GM23338 (cell line): ENCODE results near the gene CLEC12A. TPM values are rescaled to one million over a fixed set of nuclear protein-coding genes. Genes with fewer than 3 reads are reported as not detected.
"Not testable (repeated sequence)": the region's sequence is repeated elsewhere in the genome, so short reads cannot be mapped to it uniquely, and the experiment has no call there.

Source experiments
- ATAC-seq: fragments of 200-7000 bp; cut with Tn5 transposase; 3 replicates; pipeline ENCODE4 v1.9.1; 2020
- DNase-seq: peaks from one replicate; pipeline ENCODE4 v3.0.0-alpha.2; 2015; ENCODE audit warnings: low spot score
- H2AFZ ChIP-seq: fragments of 200-600 bp; sonication (generic); 2 replicates; pipeline ENCODE4 v1.8.0; 2016; ENCODE audit warnings: antibody characterized with exemption, mild to moderate bottlenecking, moderate library complexity
- H3F3A ChIP-seq: fragments of 200-600 bp; sonication (generic); replicated peaks from 2 replicates; pipeline ENCODE4 v1.8.0; 2017; ENCODE audit warnings: antibody characterized with exemption, mixed run types, low read depth
- H3K27ac ChIP-seq: fragments of 200-600 bp; sonication (generic); 2 replicates; pipeline ENCODE4 v1.6.1; 2016; ENCODE audit warnings: low read depth
- H3K27me3 ChIP-seq: fragments of 200-600 bp; sonication (generic); 2 replicates; pipeline ENCODE4 v1.8.0; 2016; ENCODE audit warnings: mild to moderate bottlenecking, mixed run types, moderate library complexity; ENCODE audit not compliant: insufficient read depth
- H3K36me3 ChIP-seq: fragments of 200-600 bp; sonication (generic); 2 replicates; pipeline ENCODE4 v1.8.0; 2016; ENCODE audit warnings: mild to moderate bottlenecking; ENCODE audit not compliant: insufficient read depth
- H3K4me1 ChIP-seq: fragments of 200-600 bp; sonication (generic); 2 replicates; pipeline ENCODE4 v1.8.0; 2016; ENCODE audit warnings: mild to moderate bottlenecking, moderate library complexity; ENCODE audit not compliant: insufficient read depth
- H3K4me2 ChIP-seq: fragments of 200-600 bp; sonication (generic); 2 replicates; pipeline ENCODE4 v1.7.1; 2017; ENCODE audit warnings: mixed run types
- H3K4me3 ChIP-seq: fragments of 200-600 bp; sonication (generic); 2 replicates; pipeline ENCODE4 v1.6.1; 2016; ENCODE audit warnings: mixed run types
- H3K79me2 ChIP-seq: fragments of 200-600 bp; sonication (generic); replicated peaks from 2 replicates; pipeline ENCODE4 v1.8.0; 2017; ENCODE audit warnings: mild to moderate bottlenecking; ENCODE audit not compliant: insufficient read depth
- H3K9me2 ChIP-seq: fragments of 200-600 bp; sonication (generic); 2 replicates; pipeline ENCODE4 v1.8.0; 2017; ENCODE audit not compliant: insufficient read depth
- H4K20me1 ChIP-seq: fragments of 200-600 bp; sonication (generic); replicated peaks from 2 replicates; pipeline ENCODE4 v1.8.0; 2017; ENCODE audit warnings: mild to moderate bottlenecking; ENCODE audit not compliant: insufficient read depth
- H3K27ac Mint-ChIP-seq: 2 replicates; pipeline ENCODE4 v1.8.0; 2020; ENCODE audit warnings: inconsistent platforms, mild to moderate bottlenecking, moderate library complexity, mixed read lengths
- H3K27me3 Mint-ChIP-seq: 3 replicates; pipeline ENCODE4 v1.8.0; 2022; ENCODE audit warnings: low read depth, mild to moderate bottlenecking, moderate library complexity, mixed read lengths, inconsistent platforms; ENCODE audit not compliant: insufficient read depth, poor library complexity
- H3K36me3 Mint-ChIP-seq: 3 replicates; pipeline ENCODE4 v1.8.0; 2021; ENCODE audit warnings: low read depth, mild to moderate bottlenecking, inconsistent platforms, moderate library complexity, mixed read lengths
- H3K4me1 Mint-ChIP-seq: 3 replicates; pipeline ENCODE4 v1.8.0; 2020; ENCODE audit warnings: mild to moderate bottlenecking, inconsistent platforms, mixed read lengths
- H3K4me3 Mint-ChIP-seq: 3 replicates; pipeline ENCODE4 v1.8.0; 2021; ENCODE audit warnings: moderate library complexity, mild to moderate bottlenecking, inconsistent platforms, mixed read lengths
- H3K9me3 Mint-ChIP-seq: 3 replicates; pipeline ENCODE4 v1.8.0; 2020; ENCODE audit warnings: moderate library complexity, mild to moderate bottlenecking, inconsistent platforms, mixed read lengths
- POLR2AphosphoS5 ChIP-seq: IDR thresholded peaks from 2 replicates; pipeline ENCODE4 v1.6.1; 2016; ENCODE audit warnings: antibody characterized with exemption, low read depth
- ZNF114 ChIP-seq: fragments of 250-450 bp; sonication (Bioruptor Pico); IDR thresholded peaks from 2 replicates; pipeline ENCODE4 v1.5.0; 2020; ENCODE audit warnings: mild to moderate bottlenecking, moderate library complexity
- polyA plus RNA-seq: library from polyadenylated mRNA; unstranded; fragments of >200 nt; fragmentation: Nextera tagmentation; extraction: Ambion mirVana; gene quantifications from 2 replicates; pipeline ENCODE4 v1.2.1, GENCODE V29; 2016
- total RNA-seq: library from RNA; depleted of rRNA; stranded (reverse); fragments of >200 nt; shearing (Covaris generic); gene quantifications from 2 replicates; pipeline ENCODE4 v1.2.3, GENCODE V29; 2014
- TF ChIP-seq, protein P1 (sequence below): fragments of 250-450 bp; sonication (Bioruptor Pico); IDR thresholded peaks from 2 replicates; pipeline ENCODE4 v1.5.0; 2020; ENCODE audit warnings: mild to moderate bottlenecking, moderate library complexity
- TF ChIP-seq, protein P2 (sequence below): IDR thresholded peaks from one replicate; pipeline ENCODE4 v1.6.1; 2018; ENCODE audit warnings: antibody characterized with exemption; ENCODE audit not compliant: unreplicated experiment
- TF ChIP-seq, protein P3 (sequence below): IDR thresholded peaks from 2 replicates; pipeline ENCODE4 v1.6.1; 2016; ENCODE audit warnings: antibody characterized with exemption

Gene CLEC12A
- total and polyA plus RNA-seq, 2 experiments from 2014 or later: not detected

DNA sequence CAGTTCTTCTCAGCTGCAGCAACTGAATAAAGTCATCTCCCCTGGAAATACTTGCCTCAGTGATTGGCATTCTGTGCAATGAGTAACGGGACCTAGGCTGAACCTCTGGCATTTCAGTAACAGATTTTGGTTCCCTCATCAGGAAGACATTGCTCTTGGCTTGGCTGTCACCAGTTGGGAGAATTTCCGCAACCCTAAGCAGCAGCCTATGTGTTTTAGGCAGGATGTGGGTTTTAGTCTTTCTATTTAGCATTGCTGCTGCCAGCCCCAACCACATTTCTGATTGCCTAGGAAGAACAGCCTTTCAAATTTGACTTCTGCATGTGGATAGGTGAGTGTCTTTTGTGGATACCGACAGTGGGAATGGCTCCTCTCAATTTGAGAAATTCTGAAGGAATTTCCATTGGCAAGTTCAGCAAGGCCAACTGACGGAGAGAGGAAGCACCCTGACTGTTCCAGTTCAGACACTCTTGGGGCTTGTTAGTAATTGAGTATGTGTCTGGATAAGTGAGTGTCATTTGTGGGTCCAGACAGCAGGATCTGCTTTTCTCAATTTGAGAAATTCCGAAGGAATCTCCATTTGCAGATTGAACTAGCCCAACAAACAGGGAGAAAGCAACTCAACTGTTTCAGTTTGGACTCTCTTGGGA lies 20.1 kb upstream of the CLEC12A start:
- no peaks in the 10 kb centered on the region for H3K27me3 ChIP-seq
- Mint-ChIP-seq H3K4me1 (no peaks in the 10 kb centered on the region), H3K9me3 (peaks cover 16% of the 10 kb centered on the region), H3K4me3 (no peak overlapping the region), H3K27ac (no peak overlapping the region), H3K27me3 (peaks cover 3% of the 10 kb centered on the region), H3K36me3 (peaks cover 6% of the 10 kb centered on the region; the same call in 1 of the 3 replicates)
- ATAC-seq: no peak
- no peak for DNase-seq
- H3K27ac ChIP-seq: no peak overlapping the region
- no peaks in the 10 kb centered on the region for H3F3A ChIP-seq
- H3K4me2 ChIP-seq: no peak overlapping the region
- no peaks in the 10 kb centered on the region for H3K36me3 ChIP-seq
- no peaks in the 10 kb centered on the region for H4K20me1 ChIP-seq
- H2AFZ ChIP-seq: 0 out of 2 replicates have a peak overlapping the region, but pooled peaks have one; percentile 10
- no peaks in the 10 kb centered on the region for H3K4me1 ChIP-seq
- H3K9me2 ChIP-seq: no peaks in the 10 kb centered on the region
- no peak overlapping the region for H3K4me3 ChIP-seq
- TF ChIP-seq, protein P1, sequence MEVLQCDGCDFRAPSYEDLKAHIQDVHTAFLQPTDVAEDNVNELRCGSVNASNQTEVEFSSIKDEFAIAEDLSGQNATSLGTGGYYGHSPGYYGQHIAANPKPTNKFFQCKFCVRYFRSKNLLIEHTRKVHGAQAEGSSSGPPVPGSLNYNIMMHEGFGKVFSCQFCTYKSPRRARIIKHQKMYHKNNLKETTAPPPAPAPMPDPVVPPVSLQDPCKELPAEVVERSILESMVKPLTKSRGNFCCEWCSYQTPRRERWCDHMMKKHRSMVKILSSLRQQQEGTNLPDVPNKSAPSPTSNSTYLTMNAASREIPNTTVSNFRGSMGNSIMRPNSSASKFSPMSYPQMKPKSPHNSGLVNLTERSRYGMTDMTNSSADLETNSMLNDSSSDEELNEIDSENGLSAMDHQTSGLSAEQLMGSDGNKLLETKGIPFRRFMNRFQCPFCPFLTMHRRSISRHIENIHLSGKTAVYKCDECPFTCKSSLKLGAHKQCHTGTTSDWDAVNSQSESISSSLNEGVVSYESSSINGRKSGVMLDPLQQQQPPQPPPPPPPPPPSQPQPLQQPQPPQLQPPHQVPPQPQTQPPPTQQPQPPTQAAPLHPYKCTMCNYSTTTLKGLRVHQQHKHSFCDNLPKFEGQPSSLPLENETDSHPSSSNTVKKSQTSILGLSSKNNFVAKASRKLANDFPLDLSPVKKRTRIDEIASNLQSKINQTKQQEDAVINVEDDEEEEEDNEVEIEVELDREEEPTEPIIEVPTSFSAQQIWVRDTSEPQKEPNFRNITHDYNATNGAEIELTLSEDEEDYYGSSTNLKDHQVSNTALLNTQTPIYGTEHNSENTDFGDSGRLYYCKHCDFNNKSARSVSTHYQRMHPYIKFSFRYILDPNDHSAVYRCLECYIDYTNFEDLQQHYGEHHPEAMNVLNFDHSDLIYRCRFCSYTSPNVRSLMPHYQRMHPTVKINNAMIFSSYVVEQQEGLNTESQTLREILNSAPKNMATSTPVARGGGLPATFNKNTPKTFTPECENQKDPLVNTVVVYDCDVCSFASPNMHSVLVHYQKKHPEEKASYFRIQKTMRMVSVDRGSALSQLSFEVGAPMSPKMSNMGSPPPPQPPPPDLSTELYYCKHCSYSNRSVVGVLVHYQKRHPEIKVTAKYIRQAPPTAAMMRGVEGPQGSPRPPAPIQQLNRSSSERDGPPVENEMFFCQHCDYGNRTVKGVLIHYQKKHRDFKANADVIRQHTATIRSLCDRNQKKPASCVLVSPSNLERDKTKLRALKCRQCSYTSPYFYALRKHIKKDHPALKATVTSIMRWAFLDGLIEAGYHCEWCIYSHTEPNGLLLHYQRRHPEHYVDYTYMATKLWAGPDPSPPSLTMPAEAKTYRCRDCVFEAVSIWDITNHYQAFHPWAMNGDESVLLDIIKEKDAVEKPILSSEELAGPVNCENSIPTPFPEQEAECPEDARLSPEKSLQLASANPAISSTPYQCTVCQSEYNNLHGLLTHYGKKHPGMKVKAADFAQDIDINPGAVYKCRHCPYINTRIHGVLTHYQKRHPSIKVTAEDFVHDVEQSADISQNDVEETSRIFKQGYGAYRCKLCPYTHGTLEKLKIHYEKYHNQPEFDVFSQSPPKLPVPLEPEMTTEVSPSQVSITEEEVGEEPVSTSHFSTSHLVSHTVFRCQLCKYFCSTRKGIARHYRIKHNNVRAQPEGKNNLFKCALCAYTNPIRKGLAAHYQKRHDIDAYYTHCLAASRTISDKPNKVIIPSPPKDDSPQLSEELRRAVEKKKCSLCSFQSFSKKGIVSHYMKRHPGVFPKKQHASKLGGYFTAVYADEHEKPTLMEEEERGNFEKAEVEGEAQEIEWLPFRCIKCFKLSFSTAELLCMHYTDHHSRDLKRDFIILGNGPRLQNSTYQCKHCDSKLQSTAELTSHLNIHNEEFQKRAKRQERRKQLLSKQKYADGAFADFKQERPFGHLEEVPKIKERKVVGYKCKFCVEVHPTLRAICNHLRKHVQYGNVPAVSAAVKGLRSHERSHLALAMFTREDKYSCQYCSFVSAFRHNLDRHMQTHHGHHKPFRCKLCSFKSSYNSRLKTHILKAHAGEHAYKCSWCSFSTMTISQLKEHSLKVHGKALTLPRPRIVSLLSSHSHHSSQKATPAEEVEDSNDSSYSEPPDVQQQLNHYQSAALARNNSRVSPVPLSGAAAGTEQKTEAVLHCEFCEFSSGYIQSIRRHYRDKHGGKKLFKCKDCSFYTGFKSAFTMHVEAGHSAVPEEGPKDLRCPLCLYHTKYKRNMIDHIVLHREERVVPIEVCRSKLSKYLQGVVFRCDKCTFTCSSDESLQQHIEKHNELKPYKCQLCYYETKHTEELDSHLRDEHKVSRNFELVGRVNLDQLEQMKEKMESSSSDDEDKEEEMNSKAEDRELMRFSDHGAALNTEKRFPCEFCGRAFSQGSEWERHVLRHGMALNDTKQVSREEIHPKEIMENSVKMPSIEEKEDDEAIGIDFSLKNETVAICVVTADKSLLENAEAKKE (CRISPR knock-in tag): no peak
- no peak for TF ChIP-seq ZNF114 (CRISPR knock-in tag)
- TF ChIP-seq, protein P2, sequence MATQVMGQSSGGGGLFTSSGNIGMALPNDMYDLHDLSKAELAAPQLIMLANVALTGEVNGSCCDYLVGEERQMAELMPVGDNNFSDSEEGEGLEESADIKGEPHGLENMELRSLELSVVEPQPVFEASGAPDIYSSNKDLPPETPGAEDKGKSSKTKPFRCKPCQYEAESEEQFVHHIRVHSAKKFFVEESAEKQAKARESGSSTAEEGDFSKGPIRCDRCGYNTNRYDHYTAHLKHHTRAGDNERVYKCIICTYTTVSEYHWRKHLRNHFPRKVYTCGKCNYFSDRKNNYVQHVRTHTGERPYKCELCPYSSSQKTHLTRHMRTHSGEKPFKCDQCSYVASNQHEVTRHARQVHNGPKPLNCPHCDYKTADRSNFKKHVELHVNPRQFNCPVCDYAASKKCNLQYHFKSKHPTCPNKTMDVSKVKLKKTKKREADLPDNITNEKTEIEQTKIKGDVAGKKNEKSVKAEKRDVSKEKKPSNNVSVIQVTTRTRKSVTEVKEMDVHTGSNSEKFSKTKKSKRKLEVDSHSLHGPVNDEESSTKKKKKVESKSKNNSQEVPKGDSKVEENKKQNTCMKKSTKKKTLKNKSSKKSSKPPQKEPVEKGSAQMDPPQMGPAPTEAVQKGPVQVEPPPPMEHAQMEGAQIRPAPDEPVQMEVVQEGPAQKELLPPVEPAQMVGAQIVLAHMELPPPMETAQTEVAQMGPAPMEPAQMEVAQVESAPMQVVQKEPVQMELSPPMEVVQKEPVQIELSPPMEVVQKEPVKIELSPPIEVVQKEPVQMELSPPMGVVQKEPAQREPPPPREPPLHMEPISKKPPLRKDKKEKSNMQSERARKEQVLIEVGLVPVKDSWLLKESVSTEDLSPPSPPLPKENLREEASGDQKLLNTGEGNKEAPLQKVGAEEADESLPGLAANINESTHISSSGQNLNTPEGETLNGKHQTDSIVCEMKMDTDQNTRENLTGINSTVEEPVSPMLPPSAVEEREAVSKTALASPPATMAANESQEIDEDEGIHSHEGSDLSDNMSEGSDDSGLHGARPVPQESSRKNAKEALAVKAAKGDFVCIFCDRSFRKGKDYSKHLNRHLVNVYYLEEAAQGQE: no peak
- no peak for TF ChIP-seq POLR2AphosphoS5
- TF ChIP-seq, protein P3, sequence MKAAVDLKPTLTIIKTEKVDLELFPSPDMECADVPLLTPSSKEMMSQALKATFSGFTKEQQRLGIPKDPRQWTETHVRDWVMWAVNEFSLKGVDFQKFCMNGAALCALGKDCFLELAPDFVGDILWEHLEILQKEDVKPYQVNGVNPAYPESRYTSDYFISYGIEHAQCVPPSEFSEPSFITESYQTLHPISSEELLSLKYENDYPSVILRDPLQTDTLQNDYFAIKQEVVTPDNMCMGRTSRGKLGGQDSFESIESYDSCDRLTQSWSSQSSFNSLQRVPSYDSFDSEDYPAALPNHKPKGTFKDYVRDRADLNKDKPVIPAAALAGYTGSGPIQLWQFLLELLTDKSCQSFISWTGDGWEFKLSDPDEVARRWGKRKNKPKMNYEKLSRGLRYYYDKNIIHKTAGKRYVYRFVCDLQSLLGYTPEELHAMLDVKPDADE: no peak
- no peaks in the 10 kb centered on the region for H3K79me2 ChIP-seq

DNA sequence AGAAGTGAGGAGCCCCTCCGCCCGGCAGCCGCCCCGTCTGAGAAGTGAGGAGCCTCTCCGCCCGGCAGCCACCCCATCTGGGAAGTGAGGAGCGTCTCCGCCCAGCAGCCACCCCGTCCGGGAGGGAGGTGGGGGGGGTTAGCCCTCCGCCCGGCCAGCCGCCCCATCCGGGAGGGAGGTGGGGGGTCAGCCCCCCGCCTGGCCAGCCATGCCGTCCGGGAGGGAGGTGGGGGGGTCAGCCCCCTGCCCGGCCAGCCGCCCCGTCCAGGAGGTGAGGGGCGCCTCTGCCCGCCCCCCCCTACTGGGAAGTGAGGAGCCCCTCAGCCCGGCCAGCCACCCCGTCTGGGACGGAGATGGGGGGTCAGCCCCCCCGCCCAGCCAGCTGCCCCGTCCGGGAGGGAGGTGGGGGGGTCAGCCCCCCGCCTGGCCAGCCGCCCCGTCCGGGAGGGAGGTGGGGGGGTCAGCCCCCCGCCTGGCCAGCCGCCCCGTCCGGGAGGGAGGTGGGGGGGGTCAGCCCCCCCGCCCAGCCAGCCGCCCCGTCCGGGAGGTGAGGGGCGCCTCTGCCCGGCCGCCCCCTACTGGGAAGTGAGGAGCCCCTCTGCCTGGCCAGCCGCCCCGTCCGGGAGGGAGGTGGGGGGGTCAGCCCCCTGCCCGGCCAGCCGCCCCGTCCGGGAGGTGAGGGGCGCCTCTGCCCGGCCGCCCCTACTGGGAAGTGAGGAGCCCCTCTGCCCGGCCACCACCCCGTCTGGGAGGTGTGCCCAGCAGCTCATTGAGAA lies 18.1 kb upstream of the CLEC12A start:
- ATAC-seq: not testable (repeated sequence)

More for the DNA sequence above, 18.1 kb upstream of the CLEC12A start:
- DNase-seq, H3K79me2 ChIP-seq, H3K4me2 ChIP-seq, H3K4me3 Mint-ChIP-seq, H3K4me3 ChIP-seq, H3K4me1 ChIP-seq, H3K4me1 Mint-ChIP-seq, H3K36me3 Mint-ChIP-seq, H3K27me3 Mint-ChIP-seq, H3F3A ChIP-seq, H3K36me3 ChIP-seq, H2AFZ ChIP-seq, H3K27ac Mint-ChIP-seq, H3K27ac ChIP-seq, H3K9me2 ChIP-seq, H4K20me1 ChIP-seq, H3K27me3 ChIP-seq: not testable (repeated sequence)
- H3K9me3 Mint-ChIP-seq: peaks cover 12% of the 10 kb centered on the region
